HEK293T (cell line): Measurements from ENCODE around the gene TMCO4.

ENCODE experiments used
- BHLHE40 ChIP-seq: fragments of 450-650 bp; IDR thresholded peaks from 2 replicates; pipeline ENCODE4 v1.6.1; 2016; ENCODE audit warnings: mild to moderate bottlenecking, moderate library complexity, borderline replicate concordance
- CTBP1 ChIP-seq: fragments of 450-650 bp; IDR thresholded peaks from 2 replicates; pipeline ENCODE4 v1.6.1; 2016; ENCODE audit warnings: borderline replicate concordance
- FOXA1 ChIP-seq: fragments of 450-650 bp; IDR thresholded peaks from 2 replicates; pipeline ENCODE4 v1.6.1; 2016; ENCODE audit warnings: mild to moderate bottlenecking
- SUZ12 ChIP-seq: fragments of 450-650 bp; IDR thresholded peaks from 2 replicates; pipeline ENCODE4 v1.6.1; 2016; ENCODE audit warnings: mild to moderate bottlenecking
- TF ChIP-seq, protein P1 (sequence below): fragments of 450-650 bp; IDR thresholded peaks from 2 replicates; pipeline ENCODE4 v1.6.1; 2016

DNA sequence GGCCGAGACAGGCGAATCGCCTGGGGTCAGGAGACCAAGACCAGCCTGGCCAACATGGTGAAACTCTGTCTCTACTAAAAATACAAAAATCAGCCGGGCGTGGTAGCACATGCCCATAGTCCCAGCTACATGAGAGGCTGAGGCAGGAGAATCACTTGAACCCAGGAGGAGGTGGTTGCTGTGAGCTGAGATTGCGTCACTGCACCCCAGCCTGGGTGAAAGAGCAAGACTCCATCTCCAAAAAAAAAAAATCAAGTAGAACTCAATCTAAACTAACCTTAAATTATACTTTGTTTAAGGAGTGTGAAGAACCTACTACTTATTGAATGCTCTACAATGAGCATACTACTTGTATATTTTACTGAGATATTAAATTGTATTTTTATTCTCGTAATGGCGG, 45.8 kb upstream of the TMCO4 start:
- TF ChIP-seq BHLHE40 (no peak), FOXA1 (no peak), SUZ12 (no peak), CTBP1 (no peak)
- TF ChIP-seq, protein P1, sequence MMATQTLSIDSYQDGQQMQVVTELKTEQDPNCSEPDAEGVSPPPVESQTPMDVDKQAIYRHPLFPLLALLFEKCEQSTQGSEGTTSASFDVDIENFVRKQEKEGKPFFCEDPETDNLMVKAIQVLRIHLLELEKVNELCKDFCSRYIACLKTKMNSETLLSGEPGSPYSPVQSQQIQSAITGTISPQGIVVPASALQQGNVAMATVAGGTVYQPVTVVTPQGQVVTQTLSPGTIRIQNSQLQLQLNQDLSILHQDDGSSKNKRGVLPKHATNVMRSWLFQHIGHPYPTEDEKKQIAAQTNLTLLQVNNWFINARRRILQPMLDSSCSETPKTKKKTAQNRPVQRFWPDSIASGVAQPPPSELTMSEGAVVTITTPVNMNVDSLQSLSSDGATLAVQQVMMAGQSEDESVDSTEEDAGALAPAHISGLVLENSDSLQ: no peak
